ENCODE results near the gene GRHPR. TPM values are rescaled to one million over a fixed set of nuclear protein-coding genes. Genes with fewer than 3 reads are reported as not detected.
"Not testable (repeated sequence)": the region's sequence is repeated elsewhere in the genome, so short reads cannot be mapped to it uniquely, and the experiment has no call there.

The GRHPR gene
- total RNA-seq, 1 donor from 2014 or later = 113 TPM

DNA sequence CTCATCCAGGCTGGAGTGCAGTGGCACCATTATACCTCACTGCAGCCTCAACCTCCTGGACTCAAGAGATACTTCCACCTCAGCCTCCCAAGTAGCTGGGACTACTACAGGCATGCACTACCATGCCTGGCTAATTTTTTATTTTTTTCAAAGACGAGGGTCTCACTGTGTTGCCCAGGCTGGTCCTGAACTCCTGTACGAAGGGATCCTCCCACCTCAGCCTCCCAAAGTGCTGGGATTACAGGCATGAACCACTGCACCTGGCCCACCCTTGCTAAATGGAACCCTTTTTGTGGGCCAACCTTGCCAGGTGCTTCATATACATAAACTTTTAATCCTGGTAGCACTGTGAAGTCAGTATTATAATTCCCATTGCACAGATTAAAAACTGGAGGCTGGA, 1.0 kb downstream of the GRHPR start:
- no peak for DNase-seq

DNA sequence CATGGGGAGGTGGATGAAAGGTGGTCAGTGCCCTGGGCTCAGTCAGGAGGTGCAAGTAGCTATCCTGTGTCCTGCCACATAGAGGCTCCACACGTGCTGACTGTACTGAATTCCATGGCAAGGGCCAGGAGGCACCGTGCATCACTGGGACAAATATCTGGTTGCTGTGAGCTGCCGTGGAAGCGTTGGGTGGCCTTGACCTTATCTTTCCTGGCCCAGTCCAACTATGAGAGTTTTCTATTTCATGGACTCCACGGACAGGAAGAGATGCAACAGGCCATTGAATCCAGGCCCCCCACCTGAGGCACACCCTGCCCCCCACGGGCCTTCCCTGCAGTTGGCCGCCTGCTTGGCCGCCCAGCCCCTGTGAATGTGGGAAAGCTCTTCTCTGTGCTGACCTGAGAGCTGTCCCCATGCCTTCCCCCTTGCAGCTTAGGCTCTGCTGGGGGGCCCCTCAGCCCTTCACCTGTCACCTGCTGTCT, 1.7 kb downstream of the GRHPR start:
- DNase-seq = no peak

DNA sequence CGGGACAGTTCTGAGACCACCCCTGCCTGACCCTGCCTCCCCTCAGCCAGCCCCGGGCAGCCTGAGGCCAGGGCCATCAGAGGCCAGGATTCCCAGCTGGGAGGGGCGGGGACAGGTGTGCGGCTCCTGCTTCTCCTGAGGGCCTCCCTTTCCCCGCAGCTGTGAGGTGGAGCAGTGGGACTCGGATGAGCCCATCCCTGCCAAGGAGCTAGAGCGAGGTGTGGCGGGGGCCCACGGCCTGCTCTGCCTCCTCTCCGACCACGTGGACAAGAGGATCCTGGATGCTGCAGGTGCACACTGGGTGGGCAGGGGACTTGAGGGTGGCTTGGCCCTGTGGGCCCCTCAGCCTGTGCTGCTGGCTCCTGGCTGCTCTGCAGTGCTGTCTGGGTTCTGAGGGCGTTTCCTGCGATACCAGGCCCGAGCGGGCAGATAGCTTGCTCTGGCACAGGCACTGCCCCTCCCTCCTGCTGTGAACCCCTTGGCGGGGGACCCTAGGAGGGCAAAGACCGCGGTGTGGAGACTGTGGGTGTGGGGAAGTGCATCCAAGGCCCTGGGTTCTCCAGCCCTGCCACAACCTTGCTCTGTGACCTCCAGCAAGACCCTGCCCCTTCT, 2.3 kb downstream of the GRHPR start:
- no peak for DNase-seq

DNA sequence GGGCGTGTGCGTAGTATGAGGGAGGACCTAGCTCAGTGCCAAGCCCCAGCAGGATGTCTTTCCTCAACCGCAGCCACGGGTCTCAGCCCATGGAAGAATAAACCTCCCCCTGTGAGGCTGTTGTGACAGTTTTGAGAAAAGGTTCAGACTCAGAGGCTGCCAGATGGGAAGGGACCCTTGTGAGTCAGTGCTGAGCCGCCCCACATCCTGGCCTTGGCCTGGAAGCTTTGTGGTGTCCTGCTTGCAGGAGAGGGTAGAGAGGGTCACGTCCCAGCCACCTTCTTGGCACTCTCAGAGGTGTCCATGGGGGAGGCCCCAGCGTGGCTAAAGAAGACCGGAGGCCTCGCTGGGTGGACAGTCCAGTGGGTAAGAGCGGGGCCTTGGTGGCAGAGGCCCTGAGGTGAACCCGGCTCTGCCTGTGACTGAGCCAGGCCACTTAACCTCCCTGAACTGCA, 2.8 kb downstream of the GRHPR start:
- no peak for DNase-seq

DNA sequence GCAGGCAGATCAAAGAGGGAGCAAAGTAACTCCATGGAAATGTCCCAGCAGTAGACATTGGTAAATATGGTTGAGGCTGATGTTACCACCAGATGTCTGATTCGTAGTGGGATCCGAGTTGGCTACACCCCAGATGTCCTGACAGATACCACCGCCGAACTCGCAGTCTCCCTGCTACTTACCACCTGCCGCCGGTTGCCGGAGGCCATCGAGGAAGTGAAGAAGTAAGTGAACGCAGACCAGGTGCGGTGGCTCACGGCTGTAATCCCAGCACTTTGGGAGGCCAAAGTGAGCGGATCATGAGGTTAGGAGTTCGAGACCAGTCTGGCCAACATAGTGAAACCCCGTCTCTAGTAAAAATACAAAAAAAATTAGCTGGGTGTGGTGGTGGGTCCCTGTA, 3.9 kb downstream of the GRHPR start:
- not testable (repeated sequence) for DNase-seq

DNA sequence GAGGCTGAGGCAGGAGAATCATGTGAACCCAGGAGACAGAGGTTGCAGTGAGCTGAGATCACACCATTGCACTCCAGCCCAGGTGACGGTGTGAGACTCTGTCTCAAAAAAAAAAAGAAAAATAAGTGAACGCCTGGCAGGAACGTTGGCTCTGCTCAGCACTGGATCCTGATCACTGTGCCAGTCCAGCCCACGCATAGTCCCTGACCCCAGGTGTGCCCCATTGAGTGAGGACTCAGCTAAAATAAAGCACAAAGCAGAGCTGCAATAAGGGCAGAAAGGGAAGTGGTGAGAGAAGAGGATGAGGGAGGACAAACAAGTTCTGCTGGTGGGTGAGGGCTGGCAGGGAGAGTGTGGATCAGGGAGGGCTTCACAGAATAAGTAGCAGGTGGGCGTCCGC, 4.3 kb downstream of the GRHPR start:
- no peak for DNase-seq

DNA sequence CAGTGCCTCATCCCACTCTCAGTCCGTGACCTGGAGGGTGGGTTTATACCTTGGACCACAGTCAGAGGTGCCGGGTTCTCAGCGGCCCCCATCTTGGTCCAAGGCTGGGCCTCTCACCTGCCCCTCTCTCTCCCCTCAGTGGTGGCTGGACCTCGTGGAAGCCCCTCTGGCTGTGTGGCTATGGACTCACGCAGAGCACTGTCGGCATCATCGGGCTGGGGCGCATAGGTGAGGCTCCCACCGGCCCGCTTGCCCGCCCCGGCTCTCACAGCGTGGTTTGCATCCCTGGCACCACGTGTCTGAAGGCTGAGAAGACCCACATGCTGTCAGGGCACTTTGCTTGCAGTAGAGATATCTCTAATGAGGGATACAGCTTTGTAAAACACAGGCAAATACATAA, 5.8 kb downstream of the GRHPR start:
- no peak for DNase-seq

DNA sequence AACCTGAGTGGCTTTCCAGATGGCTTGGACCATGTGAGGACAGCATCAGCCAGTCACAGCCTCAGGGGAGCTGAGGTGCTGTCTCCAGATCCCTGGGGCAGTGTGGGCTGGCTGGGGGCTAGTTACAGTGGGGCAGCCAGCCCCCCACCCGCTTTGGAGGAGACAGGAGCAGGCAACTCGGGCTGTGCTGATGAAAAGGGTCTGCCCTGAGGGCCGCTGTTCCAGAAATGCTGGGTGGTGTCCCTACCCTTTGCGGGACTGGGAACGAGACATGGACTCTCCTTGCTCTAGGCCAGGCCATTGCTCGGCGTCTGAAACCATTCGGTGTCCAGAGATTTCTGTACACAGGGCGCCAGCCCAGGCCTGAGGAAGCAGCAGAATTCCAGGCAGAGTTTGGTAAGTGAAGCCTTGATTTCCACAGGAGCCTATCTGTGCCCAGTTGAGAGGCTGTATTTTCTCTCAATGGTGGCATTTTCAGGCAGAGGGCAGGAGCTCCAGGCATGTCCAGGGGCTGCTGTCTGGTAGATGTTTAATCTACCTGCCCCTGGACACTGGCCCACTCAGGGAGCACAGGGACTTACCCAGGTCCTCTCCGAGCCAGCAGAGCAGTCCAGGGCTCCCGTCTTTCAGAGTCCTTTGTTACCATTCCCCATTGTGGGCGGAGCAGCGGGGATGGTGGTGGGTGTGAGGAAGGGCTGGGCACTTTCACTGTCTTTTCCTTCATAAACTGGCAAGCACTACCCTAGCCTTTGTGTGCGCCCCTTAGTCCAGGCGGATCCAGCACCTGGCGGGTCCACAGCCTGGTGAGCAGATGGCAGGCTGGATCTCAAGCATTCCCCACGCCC, 7.2 kb downstream of the GRHPR start:
- no peak for DNase-seq

DNA sequence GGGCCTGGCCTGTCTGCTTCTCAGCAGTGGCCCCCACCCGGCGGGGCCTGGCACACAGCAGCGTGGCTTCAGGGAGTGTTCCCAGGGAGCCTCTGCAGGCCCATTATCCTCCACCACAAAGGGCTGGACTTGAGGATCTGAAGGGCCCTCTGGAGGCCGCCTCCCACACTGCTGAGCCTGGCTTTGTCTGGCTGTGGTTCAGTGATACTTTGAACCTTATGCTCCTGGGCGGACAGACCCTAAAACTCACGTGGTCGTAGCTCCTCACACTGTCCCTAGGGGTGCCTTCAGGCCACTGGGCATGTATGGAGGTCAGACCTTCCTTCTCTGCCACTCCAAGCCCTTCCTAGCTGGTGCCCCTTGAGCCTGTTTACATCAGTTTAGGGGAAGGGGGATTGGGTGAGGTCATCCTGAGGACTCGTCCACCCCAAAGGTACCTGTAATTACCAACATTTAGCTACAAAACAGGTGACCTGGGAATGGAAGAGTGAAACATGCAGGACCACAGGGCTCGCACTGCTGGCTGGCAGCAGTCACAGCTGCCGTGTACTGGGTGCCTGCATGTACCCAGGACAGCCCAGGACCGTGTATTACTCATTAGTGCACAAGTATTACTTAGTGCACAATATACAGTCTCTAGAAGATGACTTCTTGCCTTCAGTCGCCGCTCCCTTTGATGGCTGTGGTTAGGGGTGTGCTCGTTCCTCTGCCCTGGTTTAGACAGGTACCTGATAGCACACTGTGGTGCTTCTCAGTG, 8.5 kb downstream of the GRHPR start:
- DNase-seq = no peak

DNA sequence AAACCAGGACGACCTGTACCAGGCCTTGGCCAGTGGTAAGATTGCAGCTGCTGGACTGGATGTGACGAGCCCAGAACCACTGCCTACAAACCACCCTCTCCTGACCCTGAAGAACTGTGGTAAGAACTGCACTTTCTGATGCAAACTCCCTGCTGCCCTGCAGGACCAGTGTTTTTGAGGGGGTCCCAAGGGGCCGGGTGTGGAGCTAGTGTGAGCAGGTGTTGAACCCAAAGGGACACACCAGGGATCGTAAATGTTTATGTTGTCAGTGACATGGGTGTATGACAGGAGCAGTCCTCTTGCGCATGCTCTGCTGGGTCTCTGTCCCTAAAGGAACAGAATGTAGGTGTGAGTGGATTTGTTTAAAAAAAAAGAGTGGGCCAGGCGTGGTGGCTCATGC, 9.5 kb downstream of the GRHPR start:
- no peak for DNase-seq

DNA sequence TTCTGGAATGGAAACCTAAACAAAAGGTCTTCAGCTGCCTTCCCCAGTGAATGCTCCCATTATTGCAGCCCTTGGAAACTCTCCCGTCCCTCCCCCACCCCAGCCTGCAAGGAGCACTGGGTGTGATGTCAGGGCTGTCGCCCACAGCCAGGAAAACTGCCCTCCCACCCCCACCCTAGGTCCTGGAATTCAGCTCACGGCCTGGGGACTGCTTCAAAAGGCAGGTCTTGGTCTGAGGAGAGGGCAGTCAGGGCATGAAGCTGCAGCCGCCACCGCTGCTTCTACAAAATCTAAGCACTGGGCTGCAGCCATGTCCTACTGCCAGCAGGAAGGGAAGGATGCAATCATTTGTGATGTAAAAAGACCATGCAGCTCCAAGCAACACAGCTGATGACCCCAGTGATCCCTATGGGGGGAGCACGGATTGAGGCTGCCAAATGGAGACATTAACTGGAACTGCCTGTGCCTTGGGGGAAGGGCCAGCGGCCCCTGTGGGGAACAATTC, 11.4 kb downstream of the GRHPR start:
- peak; percentile 39 for DNase-seq

DNA sequence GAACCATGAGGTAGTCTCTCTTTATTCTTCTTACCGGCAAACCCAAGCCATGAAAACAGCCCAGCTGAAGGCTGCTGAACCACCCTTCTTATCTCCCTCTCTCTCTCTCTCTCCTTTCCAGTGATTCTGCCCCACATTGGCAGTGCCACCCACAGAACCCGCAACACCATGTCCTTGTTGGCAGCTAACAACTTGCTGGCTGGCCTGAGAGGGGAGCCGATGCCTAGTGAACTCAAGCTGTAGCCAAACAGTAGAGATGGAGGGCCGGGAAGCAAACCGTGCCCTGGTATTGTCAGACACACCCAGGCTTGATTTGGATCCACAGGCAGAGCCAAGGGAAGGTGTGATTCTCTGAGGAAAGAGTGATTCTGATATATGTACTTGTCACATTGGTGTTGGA, 14.0 kb downstream of the GRHPR start:
- DNase-seq = no peak

DNA sequence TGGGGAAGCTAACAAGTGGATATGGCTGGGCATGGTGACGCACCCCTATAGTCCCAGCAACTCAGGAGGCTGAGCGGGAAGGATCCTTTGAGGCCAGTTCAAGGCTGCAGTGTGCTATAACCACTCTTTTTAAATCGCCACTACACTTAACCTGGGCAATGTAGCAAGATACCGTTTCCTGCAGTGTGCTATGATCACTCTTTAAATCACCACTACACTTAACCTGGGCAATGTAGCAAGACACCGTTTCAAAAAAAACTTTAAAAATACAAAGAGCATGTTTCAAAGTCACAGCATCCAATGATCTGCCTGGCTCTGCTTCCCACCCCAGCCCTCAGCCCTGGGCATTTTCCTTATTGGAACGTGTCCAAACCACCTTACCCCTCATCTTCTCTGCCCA, 14.5 kb downstream of the GRHPR start:
- no peak for DNase-seq

DNA sequence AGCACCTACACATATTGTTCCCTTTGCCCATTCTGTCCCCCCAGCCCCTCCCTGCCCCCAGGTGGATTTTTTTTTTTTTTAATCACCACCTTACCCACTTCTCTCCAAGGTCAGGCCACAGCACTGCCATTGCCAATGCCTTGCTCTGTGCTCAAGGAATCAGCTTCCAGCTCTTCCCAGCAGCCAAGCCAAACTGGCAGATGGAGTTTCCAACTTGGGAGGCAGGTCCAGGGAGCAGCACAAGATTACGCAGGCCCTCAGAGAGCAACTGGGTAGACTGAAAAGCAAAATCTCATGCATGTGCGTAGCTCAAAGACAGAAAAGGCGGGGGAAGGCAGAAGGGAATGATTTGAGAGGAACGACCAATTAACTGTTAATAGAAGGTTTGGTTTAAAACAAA, 15.1 kb downstream of the GRHPR start:
- no peak for DNase-seq

DNA sequence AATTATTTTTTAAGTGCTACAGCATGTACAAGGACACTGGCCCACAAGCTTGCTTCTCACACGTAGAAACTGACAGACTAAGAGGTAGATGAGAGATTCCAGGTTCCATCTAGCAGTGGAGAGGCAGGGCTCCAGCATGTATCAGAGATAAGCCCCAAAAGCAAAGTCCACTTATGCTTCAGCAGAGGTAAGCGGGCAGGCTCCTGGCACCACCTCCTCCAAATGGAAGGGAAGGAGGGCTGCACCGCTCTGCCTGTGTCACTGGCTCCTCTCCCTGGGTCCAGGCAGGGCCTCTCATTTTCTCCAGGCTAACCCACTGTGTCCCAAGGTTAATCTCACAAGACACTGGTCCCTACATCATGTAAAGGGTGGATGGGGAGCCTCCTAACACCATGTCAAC, 15.9 kb downstream of the GRHPR start:
- no peak for DNase-seq

DNA sequence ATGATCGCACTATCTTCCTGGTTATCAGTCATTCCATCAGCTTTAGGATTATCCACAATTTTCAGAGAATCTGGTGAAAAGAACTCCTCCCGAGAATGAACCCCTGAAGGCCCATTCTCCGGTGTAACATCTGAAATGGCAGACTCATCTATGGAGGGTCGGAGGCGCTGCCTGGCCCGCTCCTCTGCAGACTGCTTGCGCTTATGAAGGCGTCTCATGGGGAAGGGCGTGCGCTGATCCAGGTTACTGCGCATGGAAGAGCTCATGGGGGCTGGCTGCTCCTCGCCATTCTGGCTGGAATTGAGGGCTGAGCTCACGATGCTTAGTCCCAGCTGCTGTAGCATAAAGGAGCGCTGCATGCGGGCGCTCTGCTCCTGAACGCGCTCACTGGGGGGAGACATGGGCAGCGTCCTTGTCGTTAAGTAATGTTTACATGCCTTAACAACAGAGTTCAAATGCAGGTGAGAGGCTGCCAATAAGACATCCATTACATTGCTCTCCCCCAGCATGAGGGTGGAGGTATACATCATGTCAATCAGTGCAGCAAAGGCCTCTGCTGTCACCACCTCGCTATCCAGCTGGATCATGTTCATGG, 19.4 kb downstream of the GRHPR start:
- DNase-seq = peak; percentile 47

DNA sequence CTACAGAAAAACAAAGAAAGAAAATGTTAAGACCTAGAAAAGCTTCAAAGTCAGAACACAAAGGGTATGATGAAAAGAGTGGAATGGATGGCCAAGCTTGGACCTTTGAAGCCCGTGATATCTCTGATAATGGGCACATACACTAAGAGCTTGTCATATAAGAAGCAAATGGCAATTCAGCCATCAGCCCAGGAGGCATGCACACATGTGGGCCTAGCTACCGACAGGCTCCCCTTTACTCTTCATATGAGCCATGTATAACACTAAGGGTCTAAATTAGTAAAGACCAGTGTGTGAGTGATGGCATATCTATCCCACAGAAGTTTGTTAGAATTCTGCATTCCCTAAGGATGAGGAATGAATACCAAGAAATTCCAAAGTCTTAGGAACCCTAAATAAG, 20.1 kb downstream of the GRHPR start:
- no peak for DNase-seq

DNA sequence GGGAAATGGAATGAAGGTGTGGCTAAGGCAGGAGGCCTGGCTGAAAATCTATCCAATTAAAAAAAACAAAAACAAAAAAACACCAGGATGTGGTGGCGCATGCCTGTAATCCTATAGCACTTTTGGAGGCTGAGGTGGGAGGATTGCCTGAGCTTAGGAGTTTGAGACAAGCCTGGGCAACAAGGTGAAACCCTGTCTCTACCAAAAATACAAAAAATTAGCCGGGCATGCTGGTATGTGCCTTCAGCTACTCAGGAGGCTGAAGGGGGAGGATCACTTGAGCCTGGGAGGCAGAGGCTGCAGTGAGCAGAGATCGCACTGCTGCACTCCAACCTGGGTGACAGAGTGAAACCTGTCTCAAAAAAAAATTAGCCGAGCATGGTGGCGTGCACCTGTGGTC, 21.1 kb downstream of the GRHPR start:
- no peak for DNase-seq

DNA sequence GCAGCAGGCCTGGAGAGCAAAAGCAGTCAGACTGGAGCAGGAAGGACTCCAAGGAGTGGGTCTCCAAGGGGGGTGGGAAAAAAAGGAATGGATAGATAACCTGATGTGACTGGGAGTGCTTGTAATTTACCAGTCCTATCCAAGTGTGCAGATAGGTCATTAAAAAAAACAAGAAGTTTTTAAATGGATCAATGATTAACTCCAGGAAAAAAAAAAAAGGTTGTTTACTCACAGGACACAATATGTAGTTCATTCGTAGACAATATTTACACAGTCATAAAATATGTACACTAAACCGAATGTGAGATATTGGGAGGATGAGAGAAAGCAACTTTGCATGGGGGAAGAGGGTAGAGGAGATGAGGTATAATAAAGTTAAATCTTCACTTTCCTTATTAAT, 22.4 kb downstream of the GRHPR start:
- DNase-seq = no peak

DNA sequence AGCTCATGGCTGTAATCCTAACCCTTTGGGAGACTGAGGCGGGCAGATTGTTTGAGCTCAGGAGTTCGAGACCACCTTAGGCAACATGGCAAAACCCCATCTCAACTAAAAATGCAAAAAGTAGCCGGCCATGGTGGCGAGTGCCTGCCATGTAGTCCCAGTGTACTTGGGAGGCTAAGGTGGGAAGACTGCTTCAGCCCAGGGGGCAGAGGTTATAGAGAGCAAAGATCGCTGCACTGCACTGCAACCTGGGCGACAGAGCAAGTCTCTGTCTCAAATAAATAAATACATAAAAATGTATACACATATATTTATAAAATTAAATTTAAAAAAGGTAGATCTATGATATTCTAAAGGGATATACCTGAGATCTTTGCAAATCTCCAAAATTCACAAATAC, 23.3 kb downstream of the GRHPR start:
- no peak for DNase-seq

DNA sequence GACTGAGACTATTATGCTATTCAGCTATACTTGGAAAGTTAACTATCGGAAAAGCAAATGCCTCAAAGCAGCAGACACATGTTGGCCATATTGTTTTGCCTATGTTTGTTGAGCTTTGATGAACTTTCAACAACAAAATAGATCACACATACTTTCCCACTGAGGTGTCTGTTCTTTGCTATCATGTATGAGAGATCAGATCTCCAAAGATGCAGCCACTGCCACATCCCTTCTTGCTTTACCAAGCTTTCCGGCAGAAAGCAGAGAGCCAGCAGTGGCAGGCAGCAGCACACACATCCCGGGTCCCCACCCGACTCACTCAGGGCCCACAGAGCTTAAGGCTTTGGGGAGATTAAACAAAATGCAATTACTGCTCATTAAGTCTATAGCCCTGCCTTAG, 23.9 kb downstream of the GRHPR start:
- no peak for DNase-seq

DNA sequence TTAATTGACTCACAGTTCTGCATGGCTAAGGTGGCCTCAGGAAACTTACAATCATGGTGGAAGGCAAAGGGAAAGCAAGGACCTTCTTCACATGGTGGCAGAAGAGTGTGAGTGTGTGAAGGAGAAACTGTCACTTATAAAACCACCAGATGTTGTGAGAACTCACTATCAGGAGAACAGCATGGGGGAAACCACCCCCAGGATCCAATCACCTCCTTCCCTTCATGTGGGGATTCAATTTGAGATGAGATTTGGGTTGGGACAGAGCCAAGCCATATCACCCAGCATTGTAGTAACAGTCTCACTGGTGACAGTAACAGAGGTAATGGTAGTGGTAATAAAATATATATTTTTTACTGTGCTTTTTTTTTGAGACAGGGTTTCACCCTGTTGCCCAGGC, 24.6 kb downstream of the GRHPR start:
- no peak for DNase-seq
